KMS-11 (cell line): ENCODE measurements around the gene DPT.
"Not testable (repeated sequence)": the region's sequence is repeated elsewhere in the genome, so short reads cannot be mapped to it uniquely, and the experiment has no call there.

Experiments
- H2AFZ ChIP-seq: fragments of 200-600 bp; sonication (generic); 2 replicates; pipeline ENCODE4 v1.6.1; 2016; ENCODE audit warnings: antibody characterized with exemption, mixed run types, low read depth
- H3K27ac ChIP-seq: fragments of 200-600 bp; sonication (generic); 2 replicates; pipeline ENCODE4 v1.6.1; 2016; ENCODE audit warnings: mild to moderate bottlenecking, mixed run types
- H3K27me3 ChIP-seq: fragments of 200-600 bp; sonication (generic); 2 replicates; pipeline ENCODE4 v1.6.1; 2017; ENCODE audit warnings: mild to moderate bottlenecking, low read depth, mixed run types, moderate library complexity; ENCODE audit not compliant: insufficient read depth
- H3K36me3 ChIP-seq: fragments of 200-600 bp; sonication (generic); 2 replicates; pipeline ENCODE4 v1.6.1; 2017; ENCODE audit warnings: mild to moderate bottlenecking, mixed run types; ENCODE audit not compliant: insufficient read depth
- H3K4me1 ChIP-seq: fragments of 200-600 bp; sonication (generic); 2 replicates; pipeline ENCODE4 v1.6.1; 2016; ENCODE audit warnings: mild to moderate bottlenecking, low read depth, mixed run types; ENCODE audit not compliant: poor library complexity, severe bottlenecking
- H3K4me2 ChIP-seq: fragments of 200-600 bp; sonication (generic); 2 replicates; pipeline ENCODE4 v1.7.0; 2016; ENCODE audit warnings: mild to moderate bottlenecking, mixed run types
- H3K4me3 ChIP-seq: fragments of 200-600 bp; sonication (generic); IDR thresholded peaks from 2 replicates; pipeline ENCODE4 v1.6.1; 2017; ENCODE audit warnings: low read depth, low read length, mixed read lengths; ENCODE audit not compliant: insufficient read depth
- H3K79me2 ChIP-seq: fragments of 200-600 bp; sonication (generic); 2 replicates; pipeline ENCODE4 v1.6.1; 2016; ENCODE audit warnings: low read depth, mixed run types; ENCODE audit not compliant: insufficient read depth
- H3K9ac ChIP-seq: fragments of 200-600 bp; sonication (generic); 2 replicates; pipeline ENCODE4 v1.6.1; 2016; ENCODE audit warnings: mild to moderate bottlenecking, mixed run types
- H4K20me1 ChIP-seq: fragments of 200-600 bp; sonication (generic); 2 replicates; pipeline ENCODE4 v1.6.1; 2016; ENCODE audit warnings: mild to moderate bottlenecking, mixed run types; ENCODE audit not compliant: insufficient read depth
- CTCF ChIP-seq: fragments of 200-600 bp; sonication (generic); conservative IDR thresholded peaks from 2 replicates; pipeline ENCODE4 v1.6.1; 2017; ENCODE audit warnings: low read depth, mild to moderate bottlenecking, antibody characterized with exemption, low read length, moderate library complexity, mixed read lengths

The DPT gene

GRCh38 chr1:168771104-168771630, 42.2 kb upstream of the DPT start:
- H3K79me2 ChIP-seq: no peaks in the 10 kb centered on the region
- H2AFZ ChIP-seq: no peak overlapping the region

GRCh38 chr1:168769893-168770292, 40.9 kb upstream of the DPT start:
- not testable (repeated sequence) for H3K9ac ChIP-seq, H4K20me1 ChIP-seq, H3K4me1 ChIP-seq, H3K36me3 ChIP-seq, H3K79me2 ChIP-seq, H2AFZ ChIP-seq, H3K4me2 ChIP-seq, H3K4me3 ChIP-seq, H3K27ac ChIP-seq, H3K27me3 ChIP-seq

More at GRCh38 chr1:168771104-168771630, 42.2 kb upstream of the DPT start:
- no peaks in the 10 kb centered on the region for H3K36me3 ChIP-seq
- no peak overlapping the region for H3K4me3 ChIP-seq
- H3K4me2 ChIP-seq: no peak overlapping the region
- H3K27ac ChIP-seq: no peak overlapping the region
- H3K9ac ChIP-seq: no peak overlapping the region
- no peaks in the 10 kb centered on the region for H3K27me3 ChIP-seq
- H4K20me1 ChIP-seq: no peaks in the 10 kb centered on the region
- TF ChIP-seq CTCF: no peak
- no peaks in the 10 kb centered on the region for H3K4me1 ChIP-seq

GRCh38 chr1:168767894-168768584, 39.0 kb upstream of the DPT start:
- H3K27ac ChIP-seq: no peak overlapping the region
- no peaks in the 10 kb centered on the region for H4K20me1 ChIP-seq
- no peak overlapping the region for H2AFZ ChIP-seq
- no peak overlapping the region for H3K4me3 ChIP-seq
- H3K27me3 ChIP-seq: no peaks in the 10 kb centered on the region
- no peak overlapping the region for H3K9ac ChIP-seq
- no peak overlapping the region for H3K4me2 ChIP-seq
- H3K79me2 ChIP-seq: no peaks in the 10 kb centered on the region
- no peaks in the 10 kb centered on the region for H3K36me3 ChIP-seq
- H3K4me1 ChIP-seq: no peaks in the 10 kb centered on the region
- TF ChIP-seq CTCF: no peak

- Histone ChIP-seq H3K9ac (no peak overlapping the region), H3K79me2 (no peaks in the 10 kb centered on the region), H3K27ac (no peak overlapping the region), H3K4me3 (no peak overlapping the region), H3K4me2 (no peak overlapping the region), H3K27me3 (no peaks in the 10 kb centered on the region), H2AFZ (no peak overlapping the region), H4K20me1 (no peaks in the 10 kb centered on the region), H3K4me1 (no peaks in the 10 kb centered on the region), H3K36me3 (no peaks in the 10 kb centered on the region)
- TF ChIP-seq CTCF: no peak
These were observed 37.6 kb upstream of the DPT start for GRCh38 chr1:168766568-168766967.

- H3K36me3 ChIP-seq: no peaks in the 10 kb centered on the region
- no peak overlapping the region for H3K27ac ChIP-seq
- H2AFZ ChIP-seq: no peak overlapping the region
- H4K20me1 ChIP-seq: no peaks in the 10 kb centered on the region
- no peaks in the 10 kb centered on the region for H3K27me3 ChIP-seq
- no peaks in the 10 kb centered on the region for H3K79me2 ChIP-seq
- no peak for TF ChIP-seq CTCF
- H3K4me2 ChIP-seq: no peak overlapping the region
- H3K4me3 ChIP-seq: no peak overlapping the region
- H3K9ac ChIP-seq: no peak overlapping the region
- no peaks in the 10 kb centered on the region for H3K4me1 ChIP-seq
These were observed 34.0 kb upstream of the DPT start for GRCh38 chr1:168763031-168763430.
